AG08396 (cell line): Measurements from ENCODE around the gene KCNK1.
"Not testable (repeated sequence)": the region's sequence is repeated elsewhere in the genome, so short reads cannot be mapped to it uniquely, and the experiment has no call there.

ENCODE experiments used
- DNase-seq: peaks from one replicate; pipeline ENCODE4 v3.0.0; 2012; ENCODE audit warnings: low spot score, mixed read lengths

KCNK1 gene

DNA sequence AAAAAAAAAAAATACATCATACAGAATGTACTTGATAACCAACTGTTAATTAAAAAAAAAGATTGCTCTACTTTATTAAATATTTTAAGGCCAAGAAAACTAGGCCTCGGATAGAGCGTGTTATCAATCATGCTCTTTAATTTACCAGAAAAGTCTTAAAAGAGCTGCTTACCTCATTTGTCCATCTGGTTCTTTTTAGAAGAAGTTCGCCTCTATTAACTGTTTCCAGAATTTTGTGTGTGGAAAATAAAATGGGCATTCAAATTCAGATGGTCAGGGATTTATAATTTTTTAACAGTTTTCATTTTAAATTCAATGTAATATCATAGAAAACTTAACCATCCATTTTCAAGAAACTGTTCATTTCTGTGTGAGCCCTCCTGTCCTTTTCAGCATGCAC lies 53.8 kb downstream of the KCNK1 start:
- no peak for DNase-seq

DNA sequence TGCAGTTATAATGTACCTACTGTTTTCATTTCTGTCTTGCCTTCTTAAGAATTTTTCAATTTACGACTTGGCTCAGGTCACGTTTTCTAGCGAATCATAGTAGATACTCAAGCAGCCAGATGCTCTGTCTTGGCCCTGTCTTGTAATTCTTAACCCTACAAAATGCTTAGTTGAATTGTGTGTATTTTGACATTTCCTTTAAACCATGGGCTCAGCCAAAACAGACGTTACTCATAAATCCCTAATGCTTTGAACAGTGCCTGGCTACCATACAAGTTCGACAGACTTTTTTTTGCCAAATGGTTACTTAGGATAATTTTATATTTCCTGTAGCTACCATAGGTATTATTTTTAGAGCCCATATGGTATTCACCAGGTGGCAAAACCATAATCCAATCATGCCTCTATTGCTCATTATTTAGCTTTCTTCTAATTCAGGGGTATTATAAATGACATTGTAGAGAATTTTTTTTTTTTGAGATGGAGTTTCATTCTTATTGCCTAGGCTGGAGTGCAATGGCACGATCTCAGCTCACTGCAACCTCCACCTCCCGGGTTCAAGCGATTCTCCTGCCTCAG lies 54.3 kb downstream of the KCNK1 start:
- DNase-seq, result no peak

DNA sequence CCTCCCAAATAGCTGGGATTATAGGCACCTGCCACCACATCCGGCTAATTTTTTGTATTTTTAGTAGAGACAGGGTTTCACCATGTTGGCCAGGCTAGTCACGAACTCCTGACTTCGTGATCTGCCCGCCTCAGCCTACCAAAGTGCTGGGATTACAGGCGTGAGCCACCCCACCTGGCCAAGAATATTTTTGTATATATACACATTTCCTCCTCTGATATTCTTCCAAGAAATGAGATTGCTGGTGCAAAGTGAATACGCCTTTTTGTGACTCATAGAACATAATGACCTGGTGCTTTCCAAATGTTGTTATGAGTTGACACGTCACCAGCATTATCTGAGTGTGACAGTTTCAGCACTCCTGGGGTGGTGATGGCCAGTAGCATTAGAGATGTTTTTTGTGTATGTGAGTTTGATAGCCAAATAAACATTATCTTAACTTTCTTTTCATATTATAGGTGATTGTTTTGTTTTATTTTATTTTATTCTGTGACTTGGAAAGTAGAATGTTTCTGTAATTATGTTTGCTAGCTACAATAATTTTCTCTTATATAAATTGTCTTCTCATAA lies 54.9 kb downstream of the KCNK1 start:
- no peak for DNase-seq

DNA sequence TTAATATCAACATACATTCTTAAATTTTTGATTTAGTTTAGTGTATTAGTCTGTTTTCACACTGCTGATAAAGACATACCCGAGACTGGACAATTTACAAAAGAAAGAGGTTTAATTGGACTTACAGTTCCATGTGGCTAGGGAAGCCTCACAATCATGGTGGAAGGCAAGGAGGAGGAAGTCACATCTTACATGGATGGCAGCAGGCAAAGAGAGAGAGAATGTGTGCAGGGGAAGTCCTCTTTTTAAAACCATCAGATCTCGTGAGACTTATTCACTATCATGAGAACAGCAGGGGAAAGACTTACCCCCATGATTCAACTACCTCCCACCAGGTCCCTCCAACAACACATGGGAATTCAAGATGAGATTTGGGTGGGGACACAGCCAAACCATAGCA lies 56.5 kb downstream of the KCNK1 start:
- DNase-seq, result not testable (repeated sequence)

DNA sequence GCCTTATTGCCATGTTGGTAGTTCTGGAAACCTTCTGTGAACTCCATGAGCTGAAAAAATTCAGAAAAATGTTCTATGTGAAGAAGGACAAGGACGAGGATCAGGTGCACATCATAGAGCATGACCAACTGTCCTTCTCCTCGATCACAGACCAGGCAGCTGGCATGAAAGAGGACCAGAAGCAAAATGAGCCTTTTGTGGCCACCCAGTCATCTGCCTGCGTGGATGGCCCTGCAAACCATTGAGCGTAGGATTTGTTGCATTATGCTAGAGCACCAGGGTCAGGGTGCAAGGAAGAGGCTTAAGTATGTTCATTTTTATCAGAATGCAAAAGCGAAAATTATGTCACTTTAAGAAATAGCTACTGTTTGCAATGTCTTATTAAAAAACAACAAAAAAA lies 57.4 kb downstream of the KCNK1 start:
- DNase-seq, result no peak

DNA sequence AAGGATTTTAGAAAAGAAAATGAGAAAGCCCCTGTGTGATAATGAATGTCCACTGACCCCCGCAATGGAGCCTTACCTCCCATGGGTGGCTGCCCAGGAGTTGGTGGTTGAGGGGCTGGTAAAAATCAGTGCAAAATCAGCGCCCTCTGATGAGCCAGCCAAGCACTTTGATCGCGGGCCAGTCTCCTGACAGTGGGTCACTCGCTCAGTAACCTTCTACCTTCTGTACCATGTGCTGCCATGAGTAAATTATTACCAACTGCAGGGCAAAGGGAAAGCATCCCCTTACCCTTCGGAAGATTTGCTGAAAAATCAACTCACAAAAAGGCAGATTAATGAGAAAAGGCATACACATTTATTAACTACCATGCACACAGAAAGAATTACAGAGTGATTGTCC lies 58.8 kb downstream of the KCNK1 start:
- no peak for DNase-seq

DNA sequence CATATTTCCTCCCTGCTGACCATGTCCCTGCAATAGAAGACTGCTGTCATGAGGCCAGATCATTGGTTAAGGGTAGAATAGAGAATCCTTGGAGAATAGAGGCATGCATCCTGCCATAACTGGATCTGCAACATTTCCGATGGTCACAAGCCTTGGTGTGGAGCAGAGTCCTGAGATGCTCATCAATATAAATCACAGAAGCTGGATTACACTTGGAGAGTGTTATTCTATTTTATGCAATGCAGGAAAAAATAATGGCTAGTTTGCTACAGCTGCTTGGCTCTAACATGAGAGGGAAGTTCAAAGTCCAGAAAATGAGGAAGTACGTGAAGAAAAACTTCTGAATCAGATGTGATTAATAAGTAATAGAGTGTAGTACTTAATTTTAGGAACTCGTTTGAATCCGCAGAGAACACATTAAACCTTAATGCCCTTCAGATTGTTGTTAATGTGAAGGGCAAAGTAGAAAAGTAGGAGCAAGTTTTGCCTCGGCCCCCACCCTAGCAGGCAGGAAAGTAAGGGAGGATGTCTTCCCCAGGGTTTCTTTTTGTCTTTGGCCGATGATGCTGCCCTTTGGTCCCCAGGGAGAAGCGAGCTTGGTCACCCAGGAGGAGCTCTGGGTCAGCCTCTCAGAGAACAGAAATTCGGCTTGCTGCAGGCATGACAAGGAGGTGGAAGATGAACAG lies 59.5 kb downstream of the KCNK1 start:
- DNase-seq, result no peak

DNA sequence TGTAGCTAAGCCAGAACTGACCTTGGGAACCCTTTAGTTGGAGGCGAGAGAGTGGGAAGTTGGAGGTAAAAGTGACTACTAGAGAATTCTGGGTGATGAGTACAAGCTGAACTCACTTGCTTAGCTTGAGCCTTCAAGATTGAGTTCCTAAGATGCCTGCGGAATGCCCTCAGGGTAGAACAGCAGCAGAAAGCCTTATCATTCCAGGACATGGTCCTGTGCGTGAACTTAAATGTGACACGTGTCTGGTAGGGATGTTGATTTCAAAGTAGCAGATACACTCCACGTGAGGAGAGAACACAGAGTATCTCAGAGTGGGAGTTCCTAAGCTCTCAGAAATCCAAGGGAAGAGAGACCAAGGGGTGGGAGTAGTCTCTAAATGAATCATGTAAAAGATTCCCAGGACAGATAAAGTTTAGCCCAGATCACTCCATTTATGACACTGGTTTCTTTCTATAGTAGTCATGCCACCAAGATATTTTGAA lies 60.1 kb downstream of the KCNK1 start:
- DNase-seq, result no peak

DNA sequence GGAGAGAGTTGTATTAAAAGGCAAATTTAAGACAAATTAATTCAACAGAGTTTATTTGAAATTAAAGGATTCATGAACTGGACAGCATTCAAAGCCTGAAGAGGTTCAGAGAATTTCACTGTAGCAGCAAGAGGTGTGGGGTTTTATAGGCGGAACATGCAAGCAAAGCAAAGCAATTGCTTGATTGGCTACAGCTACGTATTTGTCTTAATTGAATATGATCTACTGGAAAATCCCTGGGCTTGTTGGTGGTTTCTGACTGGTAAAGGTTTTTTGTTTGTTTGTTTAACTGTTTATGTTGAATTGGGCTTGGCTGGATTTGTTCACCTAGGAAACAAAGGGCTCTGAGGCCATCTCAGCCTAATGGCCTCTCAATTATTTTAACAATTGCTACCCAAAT lies 61.5 kb downstream of the KCNK1 start:
- DNase-seq, result no peak

DNA sequence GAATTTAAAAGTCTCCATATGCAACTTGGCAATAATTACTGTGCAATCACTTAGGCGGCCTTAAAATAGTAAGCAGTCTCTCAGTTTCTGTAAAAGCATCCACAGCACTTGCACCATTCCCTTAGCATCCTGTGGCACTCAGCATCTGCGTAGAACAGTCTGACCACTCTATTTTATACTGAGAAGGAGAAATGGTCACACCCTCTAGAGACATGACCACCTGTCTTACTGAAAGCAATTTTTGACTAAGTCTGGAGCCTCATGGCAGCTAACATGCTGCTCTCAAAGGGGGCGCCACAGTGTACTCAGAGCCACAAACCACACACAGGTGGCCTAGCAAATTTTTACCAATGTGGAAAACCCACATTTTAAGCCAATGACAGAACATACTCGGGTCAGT lies 62.0 kb downstream of the KCNK1 start:
- DNase-seq, result no peak

DNA sequence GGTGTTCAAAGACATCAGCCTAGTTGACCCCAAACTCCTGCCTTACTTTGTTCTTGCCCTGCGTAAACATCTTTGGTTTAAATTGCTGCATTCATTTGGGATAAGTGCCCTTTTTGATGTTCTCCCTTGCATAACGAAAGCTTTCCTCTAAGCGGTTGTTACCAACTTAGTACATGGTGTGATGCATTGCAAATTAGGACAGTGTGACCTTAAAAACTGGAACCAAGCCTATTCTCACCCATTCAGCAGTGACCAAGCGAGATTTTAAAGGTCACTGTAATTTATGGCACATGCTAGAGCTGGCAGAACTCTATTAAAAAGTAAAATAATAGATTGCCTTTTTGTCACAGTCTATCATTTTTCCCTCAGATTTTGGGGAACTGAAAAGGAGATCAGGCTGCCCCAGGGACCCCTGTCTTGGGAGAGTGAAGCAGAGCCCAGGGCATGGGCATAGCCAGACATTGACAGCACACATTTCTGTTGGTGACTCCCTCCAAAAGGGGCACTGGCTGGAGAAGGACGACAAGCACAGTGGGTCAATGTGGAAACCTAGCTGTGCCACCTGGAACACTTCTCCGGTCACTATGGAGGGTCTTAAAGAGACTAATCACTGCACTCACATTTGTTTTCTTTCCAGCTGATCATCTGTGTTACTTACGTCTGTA lies 63.9 kb downstream of the KCNK1 start:
- no peak for DNase-seq

DNA sequence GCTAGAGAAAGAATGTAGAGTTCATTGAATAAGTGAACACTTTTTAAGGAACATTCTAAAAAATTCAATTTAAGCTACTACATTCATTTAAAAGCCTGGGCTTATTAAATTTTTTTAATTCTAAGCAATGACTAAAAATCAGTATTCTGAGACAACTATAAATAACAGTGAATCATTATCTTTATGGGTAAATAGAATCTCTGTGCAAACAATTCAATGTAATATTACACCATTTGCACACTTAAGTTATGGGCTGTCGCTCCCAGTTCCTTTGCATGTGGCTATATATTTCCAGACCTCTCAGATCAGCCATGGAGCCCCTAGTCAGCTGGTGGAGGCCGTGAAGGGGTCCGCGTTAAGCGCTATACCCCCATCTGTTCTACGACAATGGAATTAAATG lies 65.1 kb downstream of the KCNK1 start:
- DNase-seq, result no peak

DNA sequence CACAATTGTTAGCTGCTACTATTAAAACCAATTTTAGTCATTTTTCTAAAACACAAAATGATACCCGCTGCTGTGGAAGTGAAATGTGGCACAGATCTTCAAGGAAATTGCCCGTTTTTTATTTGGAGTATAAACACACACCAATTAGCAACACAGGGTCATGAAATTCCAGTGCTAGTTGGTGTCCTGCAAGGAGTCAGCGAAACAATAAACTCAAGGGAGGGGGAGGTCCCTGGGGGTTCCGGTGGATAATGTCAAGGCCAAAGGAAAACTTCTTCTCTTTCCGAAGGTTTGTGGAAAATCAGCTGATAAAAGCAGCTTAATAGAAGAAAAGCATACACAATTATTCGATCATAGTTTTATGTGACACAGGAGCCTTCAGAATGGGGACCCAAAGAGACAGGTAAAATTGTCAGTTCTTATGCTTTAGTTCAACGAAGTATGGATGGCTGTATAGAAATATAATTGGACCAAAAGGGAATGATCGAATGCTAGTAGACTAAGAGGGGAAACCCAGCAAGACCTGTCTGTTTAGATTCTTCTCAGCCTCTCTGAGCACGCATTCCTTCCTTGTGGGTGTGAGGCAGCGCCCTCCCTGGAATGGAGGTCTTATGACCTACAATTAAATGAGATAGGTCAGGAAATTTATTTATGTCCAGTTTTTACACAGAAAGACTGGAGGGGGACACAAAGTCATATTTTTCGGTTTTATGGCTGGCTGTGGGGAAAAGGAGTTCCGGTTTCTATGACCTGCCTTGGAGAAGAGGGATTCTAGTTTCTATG lies 65.9 kb downstream of the KCNK1 start:
- no peak for DNase-seq

DNA sequence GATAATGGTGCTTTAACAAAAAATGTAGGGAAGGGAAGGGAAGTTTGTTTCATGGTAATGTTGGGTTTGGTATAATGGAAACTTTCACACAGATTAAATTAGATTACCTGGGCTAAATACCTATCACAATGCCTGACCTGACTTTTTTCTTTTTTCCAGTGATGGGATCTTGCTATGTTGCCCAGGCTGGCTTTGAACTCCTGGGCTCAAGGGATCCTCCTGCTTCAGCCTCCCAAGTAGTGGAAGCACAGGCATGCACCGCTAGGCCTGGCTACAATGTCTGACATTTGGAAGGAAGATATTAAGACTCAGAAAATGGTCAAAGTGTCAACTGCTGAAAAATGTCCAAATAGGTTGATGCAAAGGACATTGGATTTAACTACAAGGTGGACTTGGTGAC lies 67.4 kb downstream of the KCNK1 start:
- no peak for DNase-seq

DNA sequence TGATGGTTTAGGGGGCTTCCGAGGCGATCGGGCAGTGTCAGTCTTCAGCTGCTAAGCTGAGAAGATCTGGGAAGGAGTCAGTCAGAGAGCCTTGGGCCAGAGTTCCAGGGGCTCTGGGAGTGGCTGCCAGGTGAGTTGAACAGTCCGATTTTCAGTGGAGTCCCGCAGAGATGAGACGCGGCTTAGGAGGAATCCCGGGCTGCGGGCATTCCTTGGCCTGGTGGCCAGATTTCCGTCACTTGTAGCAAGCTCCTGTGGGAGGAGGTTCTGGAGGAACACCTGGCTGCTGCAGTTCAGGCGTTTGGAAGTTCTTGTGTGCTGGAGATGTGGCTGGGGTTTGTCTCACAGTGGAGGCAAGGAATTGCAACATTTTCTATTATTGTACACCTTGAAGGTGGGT lies 72.7 kb downstream of the KCNK1 start:
- not testable (repeated sequence) for DNase-seq

DNA sequence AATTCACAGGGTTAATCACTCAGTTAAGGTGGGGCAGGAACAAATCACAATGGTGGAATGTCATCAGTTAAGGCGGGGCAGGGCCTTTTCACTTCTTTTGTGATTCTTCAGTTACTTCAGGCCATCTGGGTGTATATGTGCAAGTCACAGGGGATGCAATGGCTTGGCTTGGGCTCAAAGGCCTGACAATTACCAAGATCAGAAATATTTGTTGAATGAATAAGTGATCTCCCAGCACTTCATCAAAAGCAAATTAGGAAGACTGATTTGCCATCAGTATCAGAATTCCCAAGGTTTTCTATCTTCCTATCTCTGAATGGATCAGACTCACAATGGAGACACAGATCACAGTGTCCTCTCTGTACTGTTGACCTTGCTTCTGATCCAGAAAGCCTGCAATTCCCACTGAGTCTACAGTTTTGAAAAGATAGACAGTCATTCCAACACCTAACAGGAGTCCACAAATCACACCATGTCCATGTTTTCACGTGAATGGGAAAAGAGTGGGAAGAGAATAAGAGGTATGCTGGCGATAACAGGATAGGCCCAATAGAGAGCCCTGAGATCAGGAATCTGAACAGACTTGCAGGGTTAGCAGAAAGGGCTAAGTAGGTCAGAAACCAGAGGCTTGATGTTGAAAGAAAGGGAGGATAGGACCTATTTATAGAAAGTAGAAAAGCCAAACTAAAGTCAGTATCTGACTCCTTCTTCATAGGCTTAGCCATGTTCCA lies 75.3 kb downstream of the KCNK1 start:
- no peak for DNase-seq

DNA sequence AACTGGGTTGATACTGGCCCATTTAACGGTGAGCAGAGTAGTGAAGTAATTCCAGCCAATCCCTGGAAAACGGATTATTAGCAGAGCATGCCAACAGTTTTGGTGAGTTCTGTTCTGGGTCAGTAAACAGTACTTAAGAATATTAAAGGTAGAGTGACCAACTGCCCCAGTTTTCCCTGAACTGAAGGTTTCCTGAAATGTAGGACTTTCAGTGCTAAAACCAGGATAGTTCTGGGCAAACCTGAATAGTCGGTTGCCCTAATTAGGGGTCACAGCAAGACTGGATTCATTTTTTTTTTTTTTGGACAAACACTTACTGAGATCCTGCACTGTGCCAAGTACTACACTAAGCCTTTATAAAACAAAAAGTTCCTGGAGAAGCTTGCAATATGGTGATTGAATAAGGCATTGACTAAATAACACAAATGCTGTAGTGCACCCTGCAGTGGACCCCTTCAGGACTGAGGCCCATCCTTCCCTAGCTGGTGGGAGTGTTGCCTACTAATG lies 75.9 kb downstream of the KCNK1 start:
- DNase-seq, result no peak

DNA sequence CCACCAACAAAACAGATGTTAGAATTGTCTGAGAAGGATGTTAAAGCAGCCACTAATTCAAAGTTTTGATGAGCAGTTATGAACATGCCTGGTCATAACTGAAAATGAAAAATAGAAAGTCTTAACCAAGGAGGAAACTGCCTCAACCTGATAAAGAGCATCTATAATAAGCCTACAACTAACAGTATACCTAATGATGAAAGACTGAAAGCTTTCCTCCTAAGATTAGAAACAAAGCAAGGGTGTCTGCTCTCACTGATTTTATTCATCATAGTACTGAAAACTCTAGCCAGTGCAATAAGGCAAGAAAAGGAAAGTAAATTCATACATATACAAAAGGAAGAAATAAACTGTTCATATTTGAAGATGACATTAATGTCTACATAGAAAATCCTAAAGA lies 82.0 kb downstream of the KCNK1 start:
- DNase-seq, result no peak

DNA sequence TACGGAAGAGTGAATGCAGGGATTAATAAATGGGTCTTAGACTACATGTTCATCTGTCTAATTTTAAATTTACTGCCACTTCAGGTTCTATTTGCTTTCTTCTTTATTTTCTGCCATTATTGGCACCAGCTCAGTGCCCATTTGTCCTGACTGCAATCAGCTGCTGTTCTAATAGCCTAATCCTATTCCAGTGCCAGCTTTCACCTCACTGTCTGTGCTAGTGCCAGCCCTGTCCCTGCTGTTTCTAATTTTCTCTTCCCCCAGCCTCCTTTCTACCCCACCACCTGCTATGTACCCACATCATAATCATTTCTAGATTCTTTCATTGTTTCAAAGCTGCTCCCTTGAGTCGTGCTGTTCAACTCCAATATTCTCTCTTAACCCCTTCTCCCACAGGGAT lies 86.4 kb downstream of the KCNK1 start:
- DNase-seq, result no peak

DNA sequence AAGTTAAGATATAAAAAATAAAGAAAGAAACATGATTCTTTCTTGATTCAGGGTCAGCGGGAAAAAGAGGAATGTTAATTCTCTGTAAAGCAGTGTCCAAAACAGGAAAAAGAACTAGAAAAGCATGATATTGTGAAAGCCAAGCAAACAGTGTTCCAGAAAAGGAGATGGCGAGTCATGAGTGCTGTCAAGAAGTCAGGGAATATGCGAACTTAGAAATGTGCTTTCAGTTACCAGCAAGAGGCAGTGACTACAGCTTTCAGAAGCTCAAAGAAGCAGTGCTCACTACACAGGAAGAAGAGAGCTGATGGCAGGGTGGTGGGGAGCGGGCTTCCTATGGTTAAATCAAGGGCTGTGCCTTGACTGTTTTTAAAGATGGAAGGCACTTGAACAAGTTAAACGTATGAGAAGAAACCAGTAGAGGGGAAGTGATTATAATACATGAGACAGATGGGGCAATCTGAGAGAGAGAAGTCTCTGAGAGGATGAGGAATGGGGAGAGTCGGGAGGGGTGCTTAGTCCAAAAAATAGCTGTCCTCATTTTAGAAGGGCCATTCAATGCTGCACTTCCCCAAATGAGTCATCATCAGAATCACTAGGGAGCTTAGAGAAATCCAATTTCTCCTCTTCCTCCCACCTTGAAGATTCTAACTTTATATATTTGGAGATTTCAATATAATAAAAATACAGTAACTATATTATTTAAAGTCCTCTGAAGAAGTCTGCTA lies 90.4 kb downstream of the KCNK1 start:
- DNase-seq, result no peak
